Cardiac fibroblast (primary cell): ENCODE measurements around the gene CDHR2.

Source experiments
- DNase-seq, 2 donors: peaks; one replicate each; pipeline versions ENCODE4 v3.0.0 to v3.0.0-alpha.2; 2010; ENCODE audit warnings: low read depth in 2 of 2
- H3K4me3 ChIP-seq, 2 donors: replicated peaks in 1 of 2; 1 replicate in 1 of 2; 2 replicates in 1 of 2; pipeline ENCODE4 v1.5.1; 2011; ENCODE audit warnings: low read depth in 2 of 2, low read length in 2 of 2, mild to moderate bottlenecking in 2 of 2, moderate library complexity in 1 of 2
- TF ChIP-seq, protein P1 (sequence below): IDR thresholded peaks from one replicate; pipeline ENCODE4 v1.5.1; 2011; ENCODE audit warnings: low read depth, mild to moderate bottlenecking, low read length, inconsistent platforms

The CDHR2 gene

DNA sequence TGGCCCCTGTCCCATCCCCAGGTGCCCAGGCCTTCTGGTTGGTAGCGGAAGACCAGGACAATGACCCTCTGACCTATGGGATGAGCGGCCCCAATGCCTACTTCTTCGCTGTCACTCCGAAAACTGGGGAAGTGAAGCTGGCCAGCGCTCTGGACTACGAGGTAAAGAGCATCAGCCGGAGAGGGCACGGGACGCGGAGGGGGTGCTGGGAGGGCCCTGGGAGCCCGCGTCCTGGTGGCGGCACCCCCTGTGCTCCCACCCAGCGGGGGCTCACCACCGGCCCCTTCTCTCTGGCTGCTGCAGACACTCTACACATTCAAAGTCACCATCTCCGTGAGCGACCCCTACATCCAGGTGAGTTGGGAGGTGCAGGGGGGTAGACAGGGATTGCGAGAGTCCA is 19.5 kb downstream of the CDHR2 start:
- no peak for DNase-seq
- TF ChIP-seq, protein P1, sequence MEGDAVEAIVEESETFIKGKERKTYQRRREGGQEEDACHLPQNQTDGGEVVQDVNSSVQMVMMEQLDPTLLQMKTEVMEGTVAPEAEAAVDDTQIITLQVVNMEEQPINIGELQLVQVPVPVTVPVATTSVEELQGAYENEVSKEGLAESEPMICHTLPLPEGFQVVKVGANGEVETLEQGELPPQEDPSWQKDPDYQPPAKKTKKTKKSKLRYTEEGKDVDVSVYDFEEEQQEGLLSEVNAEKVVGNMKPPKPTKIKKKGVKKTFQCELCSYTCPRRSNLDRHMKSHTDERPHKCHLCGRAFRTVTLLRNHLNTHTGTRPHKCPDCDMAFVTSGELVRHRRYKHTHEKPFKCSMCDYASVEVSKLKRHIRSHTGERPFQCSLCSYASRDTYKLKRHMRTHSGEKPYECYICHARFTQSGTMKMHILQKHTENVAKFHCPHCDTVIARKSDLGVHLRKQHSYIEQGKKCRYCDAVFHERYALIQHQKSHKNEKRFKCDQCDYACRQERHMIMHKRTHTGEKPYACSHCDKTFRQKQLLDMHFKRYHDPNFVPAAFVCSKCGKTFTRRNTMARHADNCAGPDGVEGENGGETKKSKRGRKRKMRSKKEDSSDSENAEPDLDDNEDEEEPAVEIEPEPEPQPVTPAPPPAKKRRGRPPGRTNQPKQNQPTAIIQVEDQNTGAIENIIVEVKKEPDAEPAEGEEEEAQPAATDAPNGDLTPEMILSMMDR, result no peak
- H3K4me3 ChIP-seq, result no peak overlapping the region

DNA sequence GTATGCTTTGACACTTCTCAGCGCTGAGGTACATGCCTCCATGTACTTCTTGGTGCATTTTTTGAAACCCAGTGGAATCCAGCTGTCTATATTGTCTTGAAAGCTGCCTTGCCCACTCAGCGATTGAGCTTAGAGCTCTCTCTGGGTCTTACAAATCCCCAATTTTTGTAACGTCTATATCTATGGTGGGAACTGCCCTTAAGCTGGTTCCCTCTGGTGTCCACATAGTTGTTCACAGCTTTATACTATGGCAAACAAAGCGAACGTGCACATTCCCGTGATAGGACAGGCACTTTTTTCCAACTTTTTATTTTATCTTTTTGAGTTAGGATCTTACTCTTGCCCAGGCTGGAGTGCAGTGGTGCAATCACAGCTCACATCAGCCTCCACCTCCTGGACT is 20.9 kb downstream of the CDHR2 start:
- DNase-seq, result peak; percentile 55 to 61
- TF ChIP-seq, protein P1, result peak; percentile 35
- no peak overlapping the region for H3K4me3 ChIP-seq

DNA sequence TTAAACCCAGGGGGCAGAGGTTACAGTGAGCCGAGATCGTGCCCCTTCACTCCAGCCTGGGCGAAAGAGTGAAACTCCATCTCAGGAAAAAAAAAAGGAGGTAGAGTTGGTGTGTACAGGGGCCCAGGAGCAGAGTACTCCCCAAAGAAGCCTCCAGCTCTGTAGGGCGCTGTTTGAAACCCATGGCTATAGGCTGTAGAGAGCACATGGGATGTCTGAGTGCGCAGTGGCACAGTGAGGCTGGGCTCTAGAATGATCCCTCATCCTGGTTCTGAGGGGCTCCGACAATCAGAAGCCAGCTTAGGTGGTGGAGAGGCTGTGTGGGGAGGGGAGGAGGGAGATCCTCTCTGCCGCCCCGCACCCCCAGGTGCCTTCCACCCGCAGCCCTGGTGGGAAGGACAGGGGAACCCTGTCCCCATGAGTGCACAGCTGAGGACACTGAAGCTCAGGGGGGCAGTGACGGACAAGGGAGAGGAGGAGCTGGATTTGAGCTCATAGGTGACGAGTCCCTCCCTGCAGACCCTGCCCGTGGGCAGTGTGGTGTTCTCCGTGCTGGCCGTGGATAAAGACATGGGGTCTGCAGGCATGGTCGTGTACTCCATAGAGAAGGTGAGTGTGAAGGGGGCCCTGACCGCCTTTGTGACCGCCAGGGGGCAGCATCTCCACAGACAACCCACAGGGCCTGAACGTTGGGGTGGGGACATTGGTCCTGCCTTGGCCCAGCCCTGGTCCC is 24.6 kb downstream of the CDHR2 start:
- no peak overlapping the region for H3K4me3 ChIP-seq
- DNase-seq, result peak; percentile 53 to 57
- TF ChIP-seq, protein P1, result peak; percentile 88

DNA sequence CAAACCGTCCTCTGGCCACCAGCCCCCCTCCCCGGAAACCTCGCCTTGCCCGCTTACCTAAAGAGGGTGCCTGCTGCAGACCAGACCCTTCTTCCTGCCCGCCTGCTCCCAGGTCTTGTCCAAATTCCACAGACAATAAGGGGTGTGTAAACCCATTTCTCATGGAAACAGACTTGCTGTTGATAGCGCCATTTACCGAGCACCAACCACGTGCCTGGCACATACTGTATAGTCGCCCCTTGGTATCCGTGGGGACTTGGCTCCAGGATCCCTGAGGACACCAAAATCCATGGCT is 25.1 kb downstream of the CDHR2 start:
- H3K4me3 ChIP-seq, result no peak overlapping the region
- peak in 1 of 2 donors; percentile 7 for DNase-seq
- TF ChIP-seq, protein P1, result no peak

DNA sequence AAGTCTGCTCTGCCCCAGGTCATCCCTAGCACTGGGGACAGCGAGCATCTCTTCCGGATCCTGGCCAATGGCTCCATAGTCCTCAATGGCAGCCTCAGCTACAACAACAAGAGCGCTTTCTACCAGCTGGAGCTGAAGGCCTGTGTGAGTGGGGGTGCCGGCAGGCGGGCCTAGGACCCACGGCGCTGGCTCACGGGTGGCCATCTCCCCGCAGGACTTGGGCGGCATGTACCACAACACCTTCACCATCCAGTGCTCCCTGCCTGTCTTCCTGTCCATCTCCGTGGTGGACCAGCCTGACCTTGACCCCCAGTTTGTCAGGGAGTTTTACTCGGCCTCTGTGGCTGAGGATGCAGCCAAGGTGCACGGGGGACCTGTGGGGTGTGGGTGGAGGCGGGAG is 25.9 kb downstream of the CDHR2 start:
- H3K4me3 ChIP-seq, result no peak overlapping the region
- DNase-seq, result no peak
- TF ChIP-seq, protein P1, result no peak

DNA sequence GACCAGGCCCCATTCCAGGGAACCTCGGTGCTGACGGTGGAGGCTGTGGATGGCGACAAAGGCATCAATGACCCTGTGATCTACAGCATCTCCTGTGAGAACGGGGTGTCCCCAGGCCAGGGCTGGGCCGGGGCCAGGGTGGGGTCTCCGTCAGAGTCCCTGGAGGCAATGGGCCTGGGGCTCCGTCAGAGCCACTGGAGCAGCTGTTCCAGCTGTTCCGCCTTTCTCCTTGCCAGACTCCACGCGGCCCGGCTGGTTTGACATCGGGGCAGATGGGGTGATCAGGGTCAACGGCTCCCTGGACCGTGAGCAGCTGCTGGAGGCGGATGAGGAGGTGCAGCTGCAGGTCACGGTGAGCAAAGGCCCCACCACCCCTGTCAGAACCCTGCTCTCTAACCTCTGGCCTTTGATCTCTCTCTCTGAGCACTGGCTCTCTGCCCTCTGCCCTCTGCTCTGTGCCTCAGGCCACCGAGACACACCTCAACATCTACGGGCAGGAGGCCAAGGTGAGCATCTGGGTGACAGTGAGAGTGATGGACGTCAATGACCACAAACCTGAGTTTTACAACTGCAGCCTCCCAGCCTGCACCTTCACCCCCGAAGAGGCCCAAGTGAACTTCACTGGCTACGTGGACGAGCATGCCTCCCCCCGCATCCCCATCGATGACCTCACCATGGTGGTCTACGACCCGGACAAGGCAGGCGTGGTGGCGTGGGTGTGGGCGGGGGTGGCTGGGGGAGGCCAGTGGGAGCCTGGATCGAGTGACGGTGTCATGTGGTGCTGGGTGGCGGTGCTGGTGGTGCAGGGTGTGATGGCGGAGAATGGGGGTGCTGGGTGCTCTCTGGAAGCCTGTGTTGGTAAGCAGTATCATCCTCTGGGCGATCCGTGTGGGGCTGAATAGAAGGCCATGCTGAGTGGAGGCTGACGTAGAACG is 26.6 kb downstream of the CDHR2 start:
- DNase-seq, result no peak
- no peak overlapping the region for H3K4me3 ChIP-seq
- TF ChIP-seq, protein P1, result no peak
